Omental fat pad (tissue), 4 donors: ENCODE data around the gene TDO2. TPM values are rescaled to one million over a fixed set of nuclear protein-coding genes. Genes with fewer than 3 reads are reported as not detected.

ENCODE experiments used
- ATAC-seq: fragments of 150-250 bp; one replicate; pipeline ENCODE4 v1.9.1; 2016; ENCODE audit warnings: mild to moderate bottlenecking, moderate library complexity; ENCODE audit not compliant: low FRiP score
- DNase-seq: peaks from one replicate; pipeline ENCODE4 v3.0.0-alpha.2; 2019; ENCODE audit warnings: low spot score
- total RNA-seq, 4 donors: library from RNA; depleted of rRNA; stranded (reverse); fragments of >200 nt; gene quantifications; one replicate each; pipeline ENCODE4 v1.1.0, GENCODE V29; 2016
- TF ChIP-seq, protein P1 (sequence below), 3 donors: fragments of 450-650 bp; IDR thresholded peaks; one replicate each; pipeline ENCODE4 v1.5.1; 2016 to 2017; ENCODE audit warnings: antibody characterized with exemption in 3 of 3, mild to moderate bottlenecking in 3 of 3, moderate library complexity in 2 of 3

TDO2 gene
- total RNA-seq, 4 donors from 2014 or later, result 0.36 TPM; not detected in 3

DNA sequence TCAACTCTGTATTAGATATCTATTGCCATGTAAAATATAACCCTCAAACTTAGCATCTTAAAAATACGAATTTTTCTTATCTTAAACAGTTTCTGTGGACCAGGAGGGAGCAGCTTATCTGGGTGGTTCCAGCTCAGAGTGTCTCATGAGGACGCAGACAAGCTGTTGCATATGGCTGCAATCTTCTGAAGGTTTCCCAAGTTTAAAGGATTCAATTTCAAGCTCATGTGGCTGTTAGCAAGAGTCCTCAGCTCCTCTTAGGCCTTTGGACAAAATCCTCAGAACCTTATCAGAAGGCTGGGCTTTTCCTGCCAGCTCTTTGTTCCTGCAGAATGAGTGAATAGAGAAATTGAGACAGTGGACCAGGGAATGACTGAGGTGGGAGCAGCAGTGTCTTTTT is 53.0 kb downstream of the TDO2 start:
- DNase-seq, result no peak
- ATAC-seq, result no peak
- TF ChIP-seq, protein P1, sequence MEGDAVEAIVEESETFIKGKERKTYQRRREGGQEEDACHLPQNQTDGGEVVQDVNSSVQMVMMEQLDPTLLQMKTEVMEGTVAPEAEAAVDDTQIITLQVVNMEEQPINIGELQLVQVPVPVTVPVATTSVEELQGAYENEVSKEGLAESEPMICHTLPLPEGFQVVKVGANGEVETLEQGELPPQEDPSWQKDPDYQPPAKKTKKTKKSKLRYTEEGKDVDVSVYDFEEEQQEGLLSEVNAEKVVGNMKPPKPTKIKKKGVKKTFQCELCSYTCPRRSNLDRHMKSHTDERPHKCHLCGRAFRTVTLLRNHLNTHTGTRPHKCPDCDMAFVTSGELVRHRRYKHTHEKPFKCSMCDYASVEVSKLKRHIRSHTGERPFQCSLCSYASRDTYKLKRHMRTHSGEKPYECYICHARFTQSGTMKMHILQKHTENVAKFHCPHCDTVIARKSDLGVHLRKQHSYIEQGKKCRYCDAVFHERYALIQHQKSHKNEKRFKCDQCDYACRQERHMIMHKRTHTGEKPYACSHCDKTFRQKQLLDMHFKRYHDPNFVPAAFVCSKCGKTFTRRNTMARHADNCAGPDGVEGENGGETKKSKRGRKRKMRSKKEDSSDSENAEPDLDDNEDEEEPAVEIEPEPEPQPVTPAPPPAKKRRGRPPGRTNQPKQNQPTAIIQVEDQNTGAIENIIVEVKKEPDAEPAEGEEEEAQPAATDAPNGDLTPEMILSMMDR (IDR thresholded peaks at IDR 0.05), result no peak

- TF ChIP-seq, protein P1 (IDR thresholded peaks at IDR 0.05), result no peak
- ATAC-seq, result no peak
- no peak for DNase-seq
Measured at GRCh38 chr4:155959417-155959816, 55.9 kb downstream of the TDO2 start.

DNA sequence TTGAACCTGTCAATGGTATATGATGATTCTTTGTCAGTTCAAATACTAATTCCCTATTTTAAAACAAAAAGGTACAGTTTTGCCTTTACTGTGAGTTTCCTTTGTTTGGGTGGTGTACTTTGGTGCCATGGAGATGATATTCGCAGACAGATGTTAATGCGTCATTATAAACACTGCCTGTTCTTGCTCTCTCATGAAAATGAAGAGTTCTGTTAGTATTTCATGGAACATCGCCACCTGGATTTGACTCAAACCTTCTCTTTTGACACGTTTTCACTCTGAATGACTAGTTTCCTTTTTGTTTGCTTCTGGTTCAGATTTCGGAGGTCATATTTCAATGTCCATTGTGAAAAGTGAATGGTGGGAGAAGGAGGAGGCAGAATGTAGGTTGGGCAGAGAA is 57.0 kb downstream of the TDO2 start:
- no peak for DNase-seq
- ATAC-seq, result peak; percentile 80
- TF ChIP-seq, protein P1 (IDR thresholded peaks at IDR 0.05), result no peak

- TF ChIP-seq, protein P1 (IDR thresholded peaks at IDR 0.05), result no peak
- DNase-seq (no peak), ATAC-seq (no peak)
Measured at GRCh38 chr4:155961575-155961974, 58.1 kb downstream of the TDO2 start.

GRCh38 chr4:155962767-155963166 is 59.3 kb downstream of the TDO2 start:
- DNase-seq (no peak), ATAC-seq (no peak)
- TF ChIP-seq, protein P1 (IDR thresholded peaks at IDR 0.05), result no peak

- peak; percentile 52 for ATAC-seq
- no peak for DNase-seq
- TF ChIP-seq, protein P1 (IDR thresholded peaks at IDR 0.05), result no peak
Measured at GRCh38 chr4:155964016-155964891, 60.8 kb downstream of the TDO2 start.

GRCh38 chr4:155966171-155966570 is 62.7 kb downstream of the TDO2 start:
- TF ChIP-seq, protein P1 (IDR thresholded peaks at IDR 0.05), result no peak
- DNase-seq (no peak), ATAC-seq (no peak)
